Neural cell (in vitro differentiated cells): ENCODE results near the gene SAMD8. TPM values are rescaled to one million over a fixed set of nuclear protein-coding genes. Genes with fewer than 3 reads are reported as not detected.
"Not testable (repeated sequence)": the region's sequence is repeated elsewhere in the genome, so short reads cannot be mapped to it uniquely, and the experiment has no call there.

Source experiments
- H2AFZ ChIP-seq: fragments of 200-600, 300-800 bp; sonication (generic), shearing (Covaris generic); 2 replicates; pipeline ENCODE4 v1.6.0; 2014; ENCODE audit warnings: low read depth, mild to moderate bottlenecking, antibody characterized with exemption, low read length, moderate library complexity
- H3F3A ChIP-seq: fragments of 200-600 bp; shearing (Covaris generic); 2 replicates; pipeline ENCODE4 v1.6.1; 2016; ENCODE audit warnings: mild to moderate bottlenecking, moderate library complexity, mixed read lengths, antibody characterized with exemption, low read length; ENCODE audit not compliant: insufficient read depth, poor library complexity, severe bottlenecking
- H3K27ac ChIP-seq: fragments of 200-600, 300-800 bp; sonication (generic), shearing (Covaris generic); 2 replicates; pipeline ENCODE4 v1.5.1; 2014; ENCODE audit warnings: mild to moderate bottlenecking, low read length, moderate library complexity
- H3K27me3 ChIP-seq: fragments of 300-800, 200-600 bp; sonication (generic), shearing (Covaris generic); 2 replicates; pipeline ENCODE4 v1.6.0; 2014; ENCODE audit warnings: mild to moderate bottlenecking, low read depth, low read length, moderate library complexity; ENCODE audit not compliant: insufficient read depth
- H3K36me3 ChIP-seq: fragments of 300-800, 200-600 bp; sonication (generic), shearing (Covaris generic); 2 replicates; pipeline ENCODE4 v1.5.1; 2014; ENCODE audit warnings: mild to moderate bottlenecking, antibody characterized with exemption, low read length, moderate library complexity; ENCODE audit not compliant: insufficient read depth
- H3K4me2 ChIP-seq: fragments of 300-800, 200-600 bp; sonication (generic), shearing (Covaris generic); 2 replicates; pipeline ENCODE4 v1.6.0; 2014; ENCODE audit warnings: mild to moderate bottlenecking, low read length
- H3K4me3 ChIP-seq: fragments of 300-800, 200-600 bp; sonication (generic), shearing (Covaris generic); 2 replicates; pipeline ENCODE4 v1.5.1; 2014; ENCODE audit warnings: mild to moderate bottlenecking, low read length, moderate library complexity
- H3K79me2 ChIP-seq: fragments of 200-600 bp; shearing (Covaris generic); replicated peaks from 2 replicates; pipeline ENCODE4 v1.6.0; 2014; ENCODE audit warnings: mild to moderate bottlenecking, low read length, moderate library complexity; ENCODE audit not compliant: insufficient read depth
- H3K9ac ChIP-seq: fragments of 300-800, 200-600 bp; sonication (generic), shearing (Covaris generic); 2 replicates; pipeline ENCODE4 v1.6.1; 2016; ENCODE audit warnings: mild to moderate bottlenecking, low read length, mixed read lengths
- H3K9me2 ChIP-seq: fragments of 200-600 bp; shearing (Covaris generic); 2 replicates; pipeline ENCODE4 v1.6.1; 2016; ENCODE audit warnings: mild to moderate bottlenecking, low read length, mixed read lengths; ENCODE audit not compliant: insufficient read depth
- H3K9me3 ChIP-seq: fragments of 200-600, 300-800 bp; sonication (generic), shearing (Covaris generic); 2 replicates; pipeline ENCODE4 v1.6.1; 2016; ENCODE audit warnings: mild to moderate bottlenecking, mixed run types, low read length, moderate library complexity, mixed read lengths
- H4K20me1 ChIP-seq: fragments of 200-600 bp; shearing (Covaris generic); 2 replicates; pipeline ENCODE4 v1.6.1; 2016; ENCODE audit warnings: mild to moderate bottlenecking, mixed run types; ENCODE audit not compliant: insufficient read depth
- CTCF ChIP-seq: fragments of 450-650 bp; IDR thresholded peaks from 2 replicates; pipeline ENCODE4 v1.5.1; 2014; ENCODE audit warnings: antibody characterized with exemption, mild to moderate bottlenecking, moderate library complexity; ENCODE audit not compliant: poor library complexity, severe bottlenecking
- EP300 ChIP-seq: fragments of 450-650 bp; conservative IDR thresholded peaks from 2 replicates; pipeline ENCODE4 v1.6.1; 2014; ENCODE audit warnings: antibody characterized with exemption, mild to moderate bottlenecking, moderate library complexity; ENCODE audit not compliant: poor library complexity, severe bottlenecking
- EZH2 ChIP-seq: fragments of 200-600, 300-800 bp; shearing (Covaris generic), sonication (generic); IDR thresholded peaks from 2 replicates; pipeline ENCODE4 v1.6.1; 2014; ENCODE audit warnings: antibody characterized with exemption, low read length, borderline replicate concordance, mild to moderate bottlenecking; ENCODE audit not compliant: insufficient read depth, poor library complexity, severe bottlenecking
- MXI1 ChIP-seq: fragments of 450-650 bp; conservative IDR thresholded peaks from 2 replicates; pipeline ENCODE4 v1.6.1; 2014; ENCODE audit warnings: antibody characterized with exemption, mild to moderate bottlenecking; ENCODE audit not compliant: poor library complexity, severe bottlenecking
- POLR2AphosphoS5 ChIP-seq: IDR thresholded peaks from 2 replicates; pipeline ENCODE4 v1.6.1; 2012
- RAD21 ChIP-seq: fragments of 450-650 bp; conservative IDR thresholded peaks from 2 replicates; pipeline ENCODE4 v1.6.1; 2014; ENCODE audit warnings: antibody characterized with exemption, mild to moderate bottlenecking, moderate library complexity
- REST ChIP-seq: IDR thresholded peaks from 2 replicates; pipeline ENCODE4 v1.6.1; 2012; ENCODE audit warnings: borderline replicate concordance
- SMC3 ChIP-seq: fragments of 450-650 bp; conservative IDR thresholded peaks from 2 replicates; pipeline ENCODE4 v1.6.1; 2014; ENCODE audit warnings: antibody characterized with exemption, mild to moderate bottlenecking, moderate library complexity; ENCODE audit not compliant: poor library complexity
- TAF1 ChIP-seq: IDR thresholded peaks from 2 replicates; pipeline ENCODE4 v1.6.1; 2012; ENCODE audit warnings: low read depth
- polyA plus RNA-seq: library from polyadenylated mRNA; depleted of rRNA; stranded (reverse); fragments of >200 nt; gene quantifications from 2 replicates; pipeline ENCODE4 v1.2.3, GENCODE V29; 2014

Gene SAMD8
- polyA plus RNA-seq, 1 donor from 2014 or later: 32.9 TPM

GRCh38 chr10:75117995-75118394 lies 6.5 kb downstream of the SAMD8 start:
- H3K36me3 ChIP-seq: no peaks in the 10 kb centered on the region
- H3K9ac ChIP-seq: no peak overlapping the region
- TF ChIP-seq MXI1: no peak
- TF ChIP-seq CTCF: no peak
- TF ChIP-seq POLR2AphosphoS5: no peak
- TF ChIP-seq SMC3: no peak
- no peak for TF ChIP-seq EZH2
- no peak for TF ChIP-seq RAD21
- no peak for TF ChIP-seq REST
- no peak for TF ChIP-seq TAF1
- no peak for TF ChIP-seq EP300
- H3K4me2 ChIP-seq: no peak overlapping the region
- no peaks in the 10 kb centered on the region for H3K9me3 ChIP-seq
- H3K79me2 ChIP-seq: peaks cover 55% of the 10 kb centered on the region
- no peaks in the 10 kb centered on the region for H3K27me3 ChIP-seq
- no peaks in the 10 kb centered on the region for H4K20me1 ChIP-seq
- no peak overlapping the region for H3K4me3 ChIP-seq
- no peaks in the 10 kb centered on the region for H3F3A ChIP-seq
- no peak overlapping the region for H2AFZ ChIP-seq
- no peak overlapping the region for H3K27ac ChIP-seq
- H3K9me2 ChIP-seq: no peaks in the 10 kb centered on the region

GRCh38 chr10:75119444-75120066 lies 8.1 kb downstream of the SAMD8 start:
- H3K9ac ChIP-seq, H3K27ac ChIP-seq, H2AFZ ChIP-seq, H3K9me3 ChIP-seq, H3F3A ChIP-seq, H3K9me2 ChIP-seq, H4K20me1 ChIP-seq, H3K4me2 ChIP-seq, H3K27me3 ChIP-seq, H3K4me3 ChIP-seq, H3K36me3 ChIP-seq: not testable (repeated sequence)
- peaks cover 40% of the 10 kb centered on the region for H3K79me2 ChIP-seq

GRCh38 chr10:75121322-75121721 lies 9.9 kb downstream of the SAMD8 start:
- Histone ChIP-seq H3K9ac (no peak overlapping the region), H3K27me3 (no peaks in the 10 kb centered on the region), H3K9me3 (no peaks in the 10 kb centered on the region), H3K9me2 (no peaks in the 10 kb centered on the region), H4K20me1 (no peaks in the 10 kb centered on the region), H2AFZ (no peak overlapping the region), H3F3A (no peaks in the 10 kb centered on the region), H3K79me2 (peaks cover 31% of the 10 kb centered on the region), H3K36me3 (no peaks in the 10 kb centered on the region), H3K27ac (no peak overlapping the region), H3K4me3 (no peak overlapping the region), H3K4me2 (no peak overlapping the region)
- TF ChIP-seq TAF1 (no peak), EP300 (no peak), SMC3 (no peak), REST (no peak), CTCF (no peak), POLR2AphosphoS5 (no peak), MXI1 (no peak), RAD21 (no peak), EZH2 (no peak)
